DND-41 (cell line): ENCODE data around the gene KIAA1671.
A peak's percentile ranks its signal among the peaks of the same experiment; 100 is the strongest.

Experiments
- ATAC-seq: fragments of 200-7000 bp; cut with Tn5 transposase; 3 replicates; pipeline ENCODE4 v1.9.1; 2021; ENCODE audit warnings: low read depth; ENCODE audit not compliant: insufficient read depth
- DNase-seq: peaks from one replicate; pipeline ENCODE4 v3.0.0-alpha.2; 2020
- H2AFZ ChIP-seq: 2 replicates; pipeline ENCODE4 v1.6.0; 2012; ENCODE audit warnings: low read depth, low read length
- H3K27ac ChIP-seq: 2 replicates; pipeline ENCODE4 v1.5.1; 2012; ENCODE audit warnings: low read length, inconsistent platforms
- H3K27me3 ChIP-seq: fragments of 200-600 bp; sonication (generic); 2 replicates; pipeline ENCODE4 v1.6.0; 2012; ENCODE audit warnings: low read length, mild to moderate bottlenecking, inconsistent platforms; ENCODE audit not compliant: insufficient read depth, poor library complexity
- H3K36me3 ChIP-seq: 2 replicates; pipeline ENCODE4 v1.5.1; 2012; ENCODE audit warnings: low read length, inconsistent platforms; ENCODE audit not compliant: insufficient read depth
- H3K4me1 ChIP-seq: 2 replicates; pipeline ENCODE4 v1.5.1; 2012; ENCODE audit warnings: mild to moderate bottlenecking, low read length; ENCODE audit not compliant: insufficient read depth
- H3K4me2 ChIP-seq: 2 replicates; pipeline ENCODE4 v1.6.0; 2012; ENCODE audit warnings: mild to moderate bottlenecking, moderate library complexity, low read length, inconsistent platforms; ENCODE audit not compliant: insufficient read depth
- H3K4me3 ChIP-seq, 2 experiments: fragments of 200-600 bp in 1 of 2; shearing (Covaris generic) in 1 of 2; 2 replicates each; pipeline ENCODE4 v1.5.1; 2012 to 2016; ENCODE audit warnings: inconsistent platforms in 2 of 2, low read length in 2 of 2, mild to moderate bottlenecking in 2 of 2, low read depth in 1 of 2, moderate library complexity in 1 of 2
- H3K79me2 ChIP-seq: 2 replicates; pipeline ENCODE4 v1.6.0; 2012; ENCODE audit warnings: low read length, inconsistent platforms; ENCODE audit not compliant: insufficient read depth
- H3K9ac ChIP-seq: 2 replicates; pipeline ENCODE4 v1.6.0; 2012; ENCODE audit warnings: low read depth, mild to moderate bottlenecking, inconsistent platforms, low read length, moderate library complexity
- H3K9me3 ChIP-seq: 2 replicates; pipeline ENCODE4 v1.5.1; 2012; ENCODE audit warnings: low read length, moderate library complexity, mild to moderate bottlenecking, inconsistent platforms; ENCODE audit not compliant: insufficient read depth, severe bottlenecking
- H4K20me1 ChIP-seq: 2 replicates; pipeline ENCODE4 v1.6.0; 2012; ENCODE audit warnings: low read length; ENCODE audit not compliant: insufficient read depth
- EZH2 ChIP-seq: IDR thresholded peaks from 3 replicates; pipeline ENCODE4 v1.6.1; 2012; ENCODE audit warnings: borderline replicate concordance, low read depth, mild to moderate bottlenecking, moderate library complexity, low read length, inconsistent platforms; ENCODE audit not compliant: severe bottlenecking
- TF ChIP-seq, protein P1 (sequence below): IDR thresholded peaks from 2 replicates; pipeline ENCODE4 v1.5.1; 2012; ENCODE audit warnings: borderline replicate concordance, low read length, moderate library complexity, mild to moderate bottlenecking; ENCODE audit not compliant: poor library complexity, severe bottlenecking; ENCODE audit errors: extremely low read depth

KIAA1671 gene

GRCh38 chr22:25081409-25081824 lies 128.9 kb downstream of the KIAA1671 start:
- Histone ChIP-seq H3K36me3 (no peaks in the 10 kb centered on the region), H3K9ac (no peak overlapping the region), H3K4me1 (no peaks in the 10 kb centered on the region), H3K4me2 (no peak overlapping the region), H4K20me1 (no peaks in the 10 kb centered on the region), H3K9me3 (no peaks in the 10 kb centered on the region), H3K79me2 (no peaks in the 10 kb centered on the region), H3K27me3 (no peaks in the 10 kb centered on the region), H3K4me3 (no peak overlapping the region), H3K27ac (no peak overlapping the region), H2AFZ (no peak overlapping the region)
- TF ChIP-seq, protein P1, sequence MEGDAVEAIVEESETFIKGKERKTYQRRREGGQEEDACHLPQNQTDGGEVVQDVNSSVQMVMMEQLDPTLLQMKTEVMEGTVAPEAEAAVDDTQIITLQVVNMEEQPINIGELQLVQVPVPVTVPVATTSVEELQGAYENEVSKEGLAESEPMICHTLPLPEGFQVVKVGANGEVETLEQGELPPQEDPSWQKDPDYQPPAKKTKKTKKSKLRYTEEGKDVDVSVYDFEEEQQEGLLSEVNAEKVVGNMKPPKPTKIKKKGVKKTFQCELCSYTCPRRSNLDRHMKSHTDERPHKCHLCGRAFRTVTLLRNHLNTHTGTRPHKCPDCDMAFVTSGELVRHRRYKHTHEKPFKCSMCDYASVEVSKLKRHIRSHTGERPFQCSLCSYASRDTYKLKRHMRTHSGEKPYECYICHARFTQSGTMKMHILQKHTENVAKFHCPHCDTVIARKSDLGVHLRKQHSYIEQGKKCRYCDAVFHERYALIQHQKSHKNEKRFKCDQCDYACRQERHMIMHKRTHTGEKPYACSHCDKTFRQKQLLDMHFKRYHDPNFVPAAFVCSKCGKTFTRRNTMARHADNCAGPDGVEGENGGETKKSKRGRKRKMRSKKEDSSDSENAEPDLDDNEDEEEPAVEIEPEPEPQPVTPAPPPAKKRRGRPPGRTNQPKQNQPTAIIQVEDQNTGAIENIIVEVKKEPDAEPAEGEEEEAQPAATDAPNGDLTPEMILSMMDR: peak; percentile 67
- TF ChIP-seq EZH2: no peak
- DNase-seq: peak; percentile 44
- peak; percentile 64; the same call in 2 of the 3 replicates for ATAC-seq

- Histone ChIP-seq H3K4me2 (no peak overlapping the region), H3K27ac (no peak overlapping the region), H3K27me3 (no peaks in the 10 kb centered on the region), H3K79me2 (no peaks in the 10 kb centered on the region), H3K4me1 (no peaks in the 10 kb centered on the region), H3K4me3 (no peak overlapping the region), H3K9me3 (no peaks in the 10 kb centered on the region), H4K20me1 (no peaks in the 10 kb centered on the region), H3K9ac (no peak overlapping the region), H2AFZ (no peak overlapping the region), H3K36me3 (no peaks in the 10 kb centered on the region)
- TF ChIP-seq EZH2: no peak
- TF ChIP-seq, protein P1: no peak
- DNase-seq (no peak), ATAC-seq (no peak)
Observed at GRCh38 chr22:25082096-25082495, 129.6 kb downstream of the KIAA1671 start.

DNA sequence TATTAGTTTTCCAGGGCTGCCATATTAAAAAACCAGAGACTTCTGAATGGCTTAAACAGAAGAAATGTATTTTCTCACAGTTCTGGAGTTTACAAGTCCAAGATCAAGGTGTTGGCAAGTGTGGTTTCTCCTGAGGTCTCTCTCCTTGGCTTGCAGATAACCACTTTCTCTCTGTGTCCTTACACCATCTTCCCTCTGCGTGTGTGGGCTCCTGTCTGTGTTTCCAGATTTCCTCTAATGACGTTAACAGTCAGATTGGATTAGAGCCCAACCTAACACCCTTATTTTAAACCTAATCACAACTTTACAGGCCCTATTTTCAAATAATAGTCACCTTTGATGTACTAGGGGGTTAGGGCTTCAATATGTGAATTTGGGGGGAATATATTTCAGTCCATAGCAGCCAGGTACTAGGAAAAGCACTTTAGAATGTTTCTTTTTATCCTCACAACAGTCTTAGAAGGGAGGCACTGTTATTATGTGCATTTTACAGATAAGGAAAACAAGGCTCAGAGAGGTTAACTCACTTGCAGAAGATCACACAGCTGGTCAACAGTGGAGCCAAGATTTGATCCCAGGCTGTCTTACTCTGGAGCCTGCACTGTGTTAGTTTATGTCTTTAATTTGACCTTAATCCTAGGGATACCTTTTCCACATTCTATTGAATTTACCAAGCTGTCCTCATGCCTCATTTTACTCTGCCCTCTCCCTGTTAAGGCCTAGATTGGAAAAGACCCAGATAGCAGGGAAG lies 130.7 kb downstream of the KIAA1671 start:
- H3K9me3 ChIP-seq: no peaks in the 10 kb centered on the region
- no peak overlapping the region for H3K4me3 ChIP-seq
- ATAC-seq: no peak
- no peak for DNase-seq
- H2AFZ ChIP-seq: no peak overlapping the region
- no peaks in the 10 kb centered on the region for H4K20me1 ChIP-seq
- no peaks in the 10 kb centered on the region for H3K4me1 ChIP-seq
- H3K4me2 ChIP-seq: no peak overlapping the region
- H3K27me3 ChIP-seq: no peaks in the 10 kb centered on the region
- TF ChIP-seq, protein P1: no peak
- no peak for TF ChIP-seq EZH2
- no peak overlapping the region for H3K9ac ChIP-seq
- no peaks in the 10 kb centered on the region for H3K79me2 ChIP-seq
- no peak overlapping the region for H3K27ac ChIP-seq
- H3K36me3 ChIP-seq: no peaks in the 10 kb centered on the region
